ENCODE results near the gene FSTL5. TPM values are rescaled to one million over a fixed set of nuclear protein-coding genes. Genes with fewer than 3 reads are reported as not detected.

The FSTL5 gene
- total RNA-seq, 1 experiment from 2014 or later: not detected

DNA sequence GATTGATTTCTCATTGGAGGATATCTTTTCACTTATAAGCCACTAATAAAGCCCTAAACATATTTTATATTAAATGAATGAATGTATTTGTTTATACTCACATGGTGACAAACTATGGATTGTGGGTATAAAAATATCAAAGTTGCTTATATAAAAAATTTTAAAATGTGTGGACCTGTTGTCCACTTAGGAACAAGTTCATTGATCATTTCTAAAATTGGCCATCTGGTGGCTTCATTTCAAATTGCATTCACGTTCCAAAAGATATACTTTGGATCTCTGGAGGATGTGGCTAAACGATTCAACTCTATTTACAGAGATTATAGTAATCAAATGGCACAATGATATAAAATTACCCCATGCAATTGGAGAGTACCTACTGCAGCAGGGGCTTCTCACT lies 32.5 kb downstream of the FSTL5 start:
- Histone ChIP-seq H2AK5ac (ENCODE audit: insufficient read length, low read length) (no peak overlapping the region), H2AFZ (ENCODE audit: low read length) (no peak overlapping the region), H3K9ac (ENCODE audit: extremely low read depth, insufficient read length, low read length) (no peak overlapping the region), H3K23me2 (ENCODE audit: insufficient read length, low read depth, low read length, poor library complexity, severe bottlenecking) (no peaks in the 10 kb centered on the region), H3K27ac (ENCODE audit: insufficient read length, low read depth, low read length) (no peak overlapping the region), H2BK15ac (ENCODE audit: low read depth, low read length) (no peak overlapping the region), H3K79me1 (ENCODE audit: insufficient read depth, low read depth, low read length, poor library complexity, severe bottlenecking) (no peaks in the 10 kb centered on the region), H3K4me1 (ENCODE audit: insufficient read depth, low read length) (no peaks in the 10 kb centered on the region), H3K18ac (ENCODE audit: insufficient read length, low read depth, low read length) (no peak overlapping the region), H2BK20ac (ENCODE audit: low read depth, low read length, poor library complexity, severe bottlenecking) (no peak overlapping the region), H3K79me2 (ENCODE audit: insufficient read depth, low read length) (no peaks in the 10 kb centered on the region), H4K5ac (ENCODE audit: insufficient read length, low read depth, low read length) (no peak overlapping the region), H3K56ac (ENCODE audit: insufficient read length, low read depth, low read length) (no peak overlapping the region), H3K4me2 (ENCODE audit: insufficient read depth, insufficient read length, low read length) (no peak overlapping the region), H3K4ac (ENCODE audit: low read depth, low read length) (no peak overlapping the region), H3K23ac (ENCODE audit: insufficient read length, low read depth, low read length) (no peak overlapping the region), H4K8ac (replicated peaks; ENCODE audit: insufficient read length, low read depth, low read length) (no peak overlapping the region), H4K20me1 (ENCODE audit: control insufficient read depth, insufficient read depth, insufficient read length) (no peaks in the 10 kb centered on the region), H3K27me3 (ENCODE audit: insufficient read depth, low read length) (no peaks in the 10 kb centered on the region), H2BK120ac (ENCODE audit: low read depth, low read length, poor library complexity, severe bottlenecking) (no peak overlapping the region), H3K14ac (ENCODE audit: insufficient read depth, low read length) (no peak overlapping the region), H2BK5ac (ENCODE audit: insufficient read length, low read length) (no peak overlapping the region), H3T11ph (ENCODE audit: low read length) (no peak overlapping the region), H2BK12ac (ENCODE audit: insufficient read length, low read depth, low read length) (no peak overlapping the region), H3K9me3 (ENCODE audit: control insufficient read depth, low read depth, low read length) (no peaks in the 10 kb centered on the region), H4K91ac (ENCODE audit: insufficient read length, low read depth, low read length) (no peak overlapping the region)
- 0 out of 4 replicates have a peak, but pooled peaks cover 0 to 4% of the 10 kb centered on the region in 2 experiments for H3K4me1 Mint-ChIP-seq
- H3K27me3 Mint-ChIP-seq (ENCODE audit: low read depth): no peaks in the 10 kb centered on the region
- H3K36me3 Mint-ChIP-seq (ENCODE audit: insufficient read depth in 1 of 3, low read depth in 3 of 3): no peaks in the 10 kb centered on the region; a peak in 1 of 7 replicates
- no peak overlapping the region; a peak in 1 of 7 replicates for H3K27ac Mint-ChIP-seq
- H3K4me3 Mint-ChIP-seq: no peak overlapping the region
- no peaks in the 10 kb centered on the region for H3K9me3 Mint-ChIP-seq
- no peak for DNase-seq
- no CpG with 5 or more reads among the region's 2 CpGs for WGBS (ENCODE audit: extremely low coverage, insufficient read length, low lambda C conversion rate)
- TF ChIP-seq CTCF (conservative IDR thresholded peaks at IDR 0.05): peak; percentile 54

Measured in H9 (cell line).